SK-N-SH (cell line): Measurements from ENCODE around the gene HACD4. TPM values are rescaled to one million over a fixed set of nuclear protein-coding genes. Genes with fewer than 3 reads are reported as not detected.

Experiments
- CTCF ChIA-PET: fragments of 300-600, 350-600 bp; formaldehyde crosslinking; extraction: SDS; loops from one replicate; lab custom pipeline; 2021; lab: Yijun Ruan, JAX
- POLR2A ChIA-PET: fragments of 350-600 bp; sonication (Branson Sonifier 250); formaldehyde crosslinking; extraction: SDS; loops from one replicate; lab custom pipeline; 2020; ENCODE audit warnings: antibody characterized with exemption, inconsistent platforms; lab: Yijun Ruan, JAX
- DNase-seq: peaks from one replicate; pipeline ENCODE4 v3.0.0; 2012
- H2AFZ ChIP-seq: fragments of 200-600 bp; sonication (generic); 2 replicates; pipeline ENCODE4 v1.8.1; 2016; ENCODE audit warnings: antibody characterized with exemption, mild to moderate bottlenecking, low read depth
- H3F3A ChIP-seq: fragments of 200-600 bp; sonication (generic); replicated peaks from 2 replicates; pipeline ENCODE3; 2016; ENCODE audit warnings: antibody characterized with exemption, mild to moderate bottlenecking; ENCODE audit not compliant: insufficient read depth
- H3K27ac ChIP-seq, 2 experiments: fragments of 200-500 bp in 1 of 2; fragments of 200-600 bp in 1 of 2; sonication (Bioruptor generic) in 1 of 2; sonication (generic), shearing (Covaris generic) in 1 of 2; 2 replicates each; pipeline versions ENCODE4 v1.5.1 to v1.6.1; 2014 to 2016; ENCODE audit warnings: low read depth in 2 of 2, inconsistent platforms in 1 of 2, low read length in 1 of 2, mild to moderate bottlenecking in 1 of 2, mixed read lengths in 1 of 2
- H3K27me3 ChIP-seq: fragments of 200-600 bp; sonication (generic), shearing (Covaris generic); 2 replicates; pipeline ENCODE4 v1.6.1; 2016; ENCODE audit warnings: mixed run types; ENCODE audit not compliant: insufficient read depth
- H3K36me3 ChIP-seq, 2 experiments: fragments of 200-500 bp in 1 of 2; fragments of 200-600 bp in 1 of 2; sonication (Bioruptor generic) in 1 of 2; sonication (generic) in 1 of 2; replicated peaks in 1 of 2; 2 replicates each; pipeline versions ENCODE3 to v1.5.1; 2014 to 2016; ENCODE audit warnings: low read length in 1 of 2, mild to moderate bottlenecking in 1 of 2; ENCODE audit not compliant: insufficient read depth in 2 of 2, control insufficient read depth in 1 of 2
- H3K4me1 ChIP-seq, 2 experiments: fragments of 200-500 bp in 1 of 2; fragments of 200-600 bp in 1 of 2; sonication (Bioruptor generic) in 1 of 2; sonication (generic), shearing (Covaris generic) in 1 of 2; 2 replicates each; pipeline versions ENCODE4 v1.5.1 to v1.6.1; 2014 to 2016; ENCODE audit warnings: low read depth in 1 of 2, low read length in 1 of 2, mixed run types in 1 of 2; ENCODE audit not compliant: insufficient read depth in 2 of 2, control insufficient read depth in 1 of 2
- H3K4me2 ChIP-seq: fragments of 200-600 bp; sonication (generic), shearing (Covaris generic); 2 replicates; pipeline ENCODE4 v1.6.1; 2017; ENCODE audit warnings: mixed run types
- H3K4me3 ChIP-seq, 2 experiments: fragments of 200-500 bp in 1 of 2; fragments of 200-600 bp in 1 of 2; sonication (Bioruptor generic) in 1 of 2; sonication (generic), shearing (Covaris generic) in 1 of 2; 2 replicates each; pipeline versions ENCODE4 v1.5.1 to v1.8.1; 2014 to 2016; ENCODE audit warnings: low read depth in 2 of 2, inconsistent platforms in 1 of 2, low read length in 1 of 2, mild to moderate bottlenecking in 1 of 2, mixed read lengths in 1 of 2, moderate library complexity in 1 of 2
- H3K79me2 ChIP-seq: fragments of 200-600 bp; sonication (generic); 2 replicates; pipeline ENCODE4 v1.8.1; 2017; ENCODE audit warnings: mild to moderate bottlenecking; ENCODE audit not compliant: insufficient read depth
- H3K9ac ChIP-seq: fragments of 200-600 bp; sonication (generic); 2 replicates; pipeline ENCODE4 v1.6.1; 2017; ENCODE audit warnings: mixed run types
- H3K9me2 ChIP-seq: fragments of 200-600 bp; sonication (generic); 2 replicates; pipeline ENCODE4 v1.6.1; 2017; ENCODE audit warnings: mixed run types
- H3K9me3 ChIP-seq: fragments of 200-600 bp; sonication (generic); 2 replicates; pipeline ENCODE4 v1.6.1; 2017; ENCODE audit warnings: mixed run types, mild to moderate bottlenecking, moderate library complexity
- H4K20me1 ChIP-seq: fragments of 200-600 bp; sonication (generic); 2 replicates; pipeline ENCODE4 v1.6.1; 2017; ENCODE audit warnings: mild to moderate bottlenecking, mixed run types; ENCODE audit not compliant: insufficient read depth
- CHD2 ChIP-seq: fragments of 150-350 bp; IDR thresholded peaks from 2 replicates; pipeline ENCODE4 v1.6.1; 2018; ENCODE audit warnings: low read length; ENCODE audit not compliant: partially characterized antibody
- EZH2phosphoT487 ChIP-seq: fragments of 200-600 bp; sonication (generic); IDR thresholded peaks from 2 replicates; pipeline ENCODE4 v1.6.1; 2017; ENCODE audit warnings: low read depth, mixed run types, mild to moderate bottlenecking, antibody characterized with exemption, moderate library complexity, borderline replicate concordance
- FOSL2 ChIP-seq: IDR thresholded peaks from 2 replicates; pipeline ENCODE4 v1.4.0; 2012; ENCODE audit warnings: low read depth, mild to moderate bottlenecking, moderate library complexity, borderline replicate concordance
- FOXJ3 ChIP-seq: sonication (generic); formaldehyde crosslinking; IDR thresholded peaks from 2 replicates; pipeline ENCODE4 v1.5.1; 2020; ENCODE audit warnings: mild to moderate bottlenecking, missing genetic modification reagents
- FOXM1 ChIP-seq: IDR thresholded peaks from 2 replicates; pipeline ENCODE4 v1.4.0; 2012; ENCODE audit warnings: low read depth, mild to moderate bottlenecking
- GATA2 ChIP-seq: sonication (generic); formaldehyde crosslinking; IDR thresholded peaks from 2 replicates; pipeline ENCODE4 v1.5.0; 2020; ENCODE audit warnings: mild to moderate bottlenecking, missing genetic modification reagents
- MEF2A ChIP-seq: IDR thresholded peaks from 2 replicates; pipeline ENCODE4 v1.4.0; 2012; ENCODE audit warnings: low read depth, borderline replicate concordance
- MXI1 ChIP-seq: IDR thresholded peaks from 2 replicates; pipeline ENCODE4 v1.6.1; 2012; ENCODE audit warnings: mild to moderate bottlenecking, low read depth, low read length, improper control_type of control experiment
- RAD21 ChIP-seq: IDR thresholded peaks from 2 replicates; pipeline ENCODE4 v1.6.1; 2012; ENCODE audit warnings: mild to moderate bottlenecking, low read length
- RFX5 ChIP-seq: IDR thresholded peaks from 2 replicates; pipeline ENCODE4 v1.6.1; 2012; ENCODE audit warnings: mild to moderate bottlenecking, improper control_type of control experiment, low read length
- RXRA ChIP-seq: IDR thresholded peaks from 2 replicates; pipeline ENCODE4 v1.4.0; 2012; ENCODE audit warnings: low read depth, mild to moderate bottlenecking, borderline replicate concordance
- SIN3A ChIP-seq: IDR thresholded peaks from 2 replicates; pipeline ENCODE4 v1.6.1; 2012; ENCODE audit warnings: low read depth, mild to moderate bottlenecking, low read length, moderate library complexity, borderline replicate concordance
- SMC3 ChIP-seq: IDR thresholded peaks from 2 replicates; pipeline ENCODE4 v1.6.1; 2012; ENCODE audit warnings: low read depth, low read length, improper control_type of control experiment
- TCF12 ChIP-seq: IDR thresholded peaks from 2 replicates; pipeline ENCODE4 v1.4.0; 2012
- TEAD4 ChIP-seq: IDR thresholded peaks from 2 replicates; pipeline ENCODE4 v1.4.0; 2012; ENCODE audit warnings: mild to moderate bottlenecking, borderline replicate concordance; ENCODE audit not compliant: insufficient read depth
- YY1 ChIP-seq: IDR thresholded peaks from 2 replicates; pipeline ENCODE4 v1.4.0; 2012; ENCODE audit warnings: low read depth, mild to moderate bottlenecking
- WGBS: methylation state at CpG from one replicate; pipeline ENCODE4 v1.1.6; 2017; ENCODE audit warnings: low lambda C conversion rate; 5-methylcytosine and 5-hydroxymethylcytosine counted together
- polyA plus RNA-seq, 3 experiments: library from polyadenylated mRNA; depleted of rRNA; stranded (reverse); fragments of >200 nt; gene quantifications; 2 replicates each; pipeline ENCODE4 v1.2.3, GENCODE V29; 2012
- TF ChIP-seq, protein P1 (sequence below): fragments of 200-600 bp; sonication (generic); IDR thresholded peaks from 2 replicates; pipeline ENCODE4 v1.6.1; 2017; ENCODE audit warnings: antibody characterized with exemption, mild to moderate bottlenecking, moderate library complexity
- TF ChIP-seq, protein P2 (sequence below): IDR thresholded peaks from 2 replicates; pipeline ENCODE4 v1.6.1; 2012; ENCODE audit warnings: mild to moderate bottlenecking, low read depth, low read length, moderate library complexity
- TF ChIP-seq, protein P3 (sequence below): IDR thresholded peaks from 2 replicates; pipeline ENCODE4; 2012
- TF ChIP-seq, protein P4 (sequence below): IDR thresholded peaks from 2 replicates; pipeline ENCODE4 v1.4.0; 2012; ENCODE audit warnings: low read depth, borderline replicate concordance

Gene HACD4
- polyA plus RNA-seq, 1 of the 3 experiments (the other 2 are of a cell fraction) = under 0.01 TPM

GRCh38 chr9:21001581-21001980 lies 29.9 kb downstream of the HACD4 start:
- no peak for TF ChIP-seq GATA2 (CRISPR knock-in tag)
- no peak for TF ChIP-seq FOSL2
- TF ChIP-seq, protein P1, sequence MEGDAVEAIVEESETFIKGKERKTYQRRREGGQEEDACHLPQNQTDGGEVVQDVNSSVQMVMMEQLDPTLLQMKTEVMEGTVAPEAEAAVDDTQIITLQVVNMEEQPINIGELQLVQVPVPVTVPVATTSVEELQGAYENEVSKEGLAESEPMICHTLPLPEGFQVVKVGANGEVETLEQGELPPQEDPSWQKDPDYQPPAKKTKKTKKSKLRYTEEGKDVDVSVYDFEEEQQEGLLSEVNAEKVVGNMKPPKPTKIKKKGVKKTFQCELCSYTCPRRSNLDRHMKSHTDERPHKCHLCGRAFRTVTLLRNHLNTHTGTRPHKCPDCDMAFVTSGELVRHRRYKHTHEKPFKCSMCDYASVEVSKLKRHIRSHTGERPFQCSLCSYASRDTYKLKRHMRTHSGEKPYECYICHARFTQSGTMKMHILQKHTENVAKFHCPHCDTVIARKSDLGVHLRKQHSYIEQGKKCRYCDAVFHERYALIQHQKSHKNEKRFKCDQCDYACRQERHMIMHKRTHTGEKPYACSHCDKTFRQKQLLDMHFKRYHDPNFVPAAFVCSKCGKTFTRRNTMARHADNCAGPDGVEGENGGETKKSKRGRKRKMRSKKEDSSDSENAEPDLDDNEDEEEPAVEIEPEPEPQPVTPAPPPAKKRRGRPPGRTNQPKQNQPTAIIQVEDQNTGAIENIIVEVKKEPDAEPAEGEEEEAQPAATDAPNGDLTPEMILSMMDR = no peak
- TF ChIP-seq, protein P2, sequence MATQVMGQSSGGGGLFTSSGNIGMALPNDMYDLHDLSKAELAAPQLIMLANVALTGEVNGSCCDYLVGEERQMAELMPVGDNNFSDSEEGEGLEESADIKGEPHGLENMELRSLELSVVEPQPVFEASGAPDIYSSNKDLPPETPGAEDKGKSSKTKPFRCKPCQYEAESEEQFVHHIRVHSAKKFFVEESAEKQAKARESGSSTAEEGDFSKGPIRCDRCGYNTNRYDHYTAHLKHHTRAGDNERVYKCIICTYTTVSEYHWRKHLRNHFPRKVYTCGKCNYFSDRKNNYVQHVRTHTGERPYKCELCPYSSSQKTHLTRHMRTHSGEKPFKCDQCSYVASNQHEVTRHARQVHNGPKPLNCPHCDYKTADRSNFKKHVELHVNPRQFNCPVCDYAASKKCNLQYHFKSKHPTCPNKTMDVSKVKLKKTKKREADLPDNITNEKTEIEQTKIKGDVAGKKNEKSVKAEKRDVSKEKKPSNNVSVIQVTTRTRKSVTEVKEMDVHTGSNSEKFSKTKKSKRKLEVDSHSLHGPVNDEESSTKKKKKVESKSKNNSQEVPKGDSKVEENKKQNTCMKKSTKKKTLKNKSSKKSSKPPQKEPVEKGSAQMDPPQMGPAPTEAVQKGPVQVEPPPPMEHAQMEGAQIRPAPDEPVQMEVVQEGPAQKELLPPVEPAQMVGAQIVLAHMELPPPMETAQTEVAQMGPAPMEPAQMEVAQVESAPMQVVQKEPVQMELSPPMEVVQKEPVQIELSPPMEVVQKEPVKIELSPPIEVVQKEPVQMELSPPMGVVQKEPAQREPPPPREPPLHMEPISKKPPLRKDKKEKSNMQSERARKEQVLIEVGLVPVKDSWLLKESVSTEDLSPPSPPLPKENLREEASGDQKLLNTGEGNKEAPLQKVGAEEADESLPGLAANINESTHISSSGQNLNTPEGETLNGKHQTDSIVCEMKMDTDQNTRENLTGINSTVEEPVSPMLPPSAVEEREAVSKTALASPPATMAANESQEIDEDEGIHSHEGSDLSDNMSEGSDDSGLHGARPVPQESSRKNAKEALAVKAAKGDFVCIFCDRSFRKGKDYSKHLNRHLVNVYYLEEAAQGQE = no peak
- TF ChIP-seq, protein P3, sequence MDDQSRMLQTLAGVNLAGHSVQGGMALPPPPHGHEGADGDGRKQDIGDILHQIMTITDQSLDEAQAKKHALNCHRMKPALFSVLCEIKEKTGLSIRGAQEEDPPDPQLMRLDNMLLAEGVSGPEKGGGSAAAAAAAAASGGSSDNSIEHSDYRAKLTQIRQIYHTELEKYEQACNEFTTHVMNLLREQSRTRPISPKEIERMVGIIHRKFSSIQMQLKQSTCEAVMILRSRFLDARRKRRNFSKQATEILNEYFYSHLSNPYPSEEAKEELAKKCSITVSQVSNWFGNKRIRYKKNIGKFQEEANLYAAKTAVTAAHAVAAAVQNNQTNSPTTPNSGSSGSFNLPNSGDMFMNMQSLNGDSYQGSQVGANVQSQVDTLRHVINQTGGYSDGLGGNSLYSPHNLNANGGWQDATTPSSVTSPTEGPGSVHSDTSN = no peak
- TF ChIP-seq, protein P4, sequence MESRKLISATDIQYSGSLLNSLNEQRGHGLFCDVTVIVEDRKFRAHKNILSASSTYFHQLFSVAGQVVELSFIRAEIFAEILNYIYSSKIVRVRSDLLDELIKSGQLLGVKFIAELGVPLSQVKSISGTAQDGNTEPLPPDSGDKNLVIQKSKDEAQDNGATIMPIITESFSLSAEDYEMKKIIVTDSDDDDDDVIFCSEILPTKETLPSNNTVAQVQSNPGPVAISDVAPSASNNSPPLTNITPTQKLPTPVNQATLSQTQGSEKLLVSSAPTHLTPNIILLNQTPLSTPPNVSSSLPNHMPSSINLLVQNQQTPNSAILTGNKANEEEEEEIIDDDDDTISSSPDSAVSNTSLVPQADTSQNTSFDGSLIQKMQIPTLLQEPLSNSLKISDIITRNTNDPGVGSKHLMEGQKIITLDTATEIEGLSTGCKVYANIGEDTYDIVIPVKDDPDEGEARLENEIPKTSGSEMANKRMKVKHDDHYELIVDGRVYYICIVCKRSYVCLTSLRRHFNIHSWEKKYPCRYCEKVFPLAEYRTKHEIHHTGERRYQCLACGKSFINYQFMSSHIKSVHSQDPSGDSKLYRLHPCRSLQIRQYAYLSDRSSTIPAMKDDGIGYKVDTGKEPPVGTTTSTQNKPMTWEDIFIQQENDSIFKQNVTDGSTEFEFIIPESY = no peak
- no peak for TF ChIP-seq RAD21
- TF ChIP-seq SIN3A = no peak
- no peak for TF ChIP-seq CHD2
- no peak for TF ChIP-seq TCF12
- TF ChIP-seq FOXM1 = no peak
- no peak for TF ChIP-seq TEAD4
- TF ChIP-seq FOXJ3 (CRISPR knock-in tag) = no peak
- TF ChIP-seq YY1 = no peak
- no peak for TF ChIP-seq MEF2A
- no peak for TF ChIP-seq EZH2phosphoT487
- no peak for TF ChIP-seq SMC3
- no peak for TF ChIP-seq RXRA
- TF ChIP-seq MXI1 = no peak
- TF ChIP-seq RFX5 = no peak
- TF ChIP-seq, all 33 proteins: peak for 0
- Histone ChIP-seq H3K4me1 (no peaks in the 10 kb centered on the region; a peak in 1 of 4 replicates), H2AFZ (no peak overlapping the region), H3K4me3 (no peak overlapping the region), H4K20me1 (no peaks in the 10 kb centered on the region), H3K27ac (no peak overlapping the region), H3K79me2 (no peaks in the 10 kb centered on the region), H3K27me3 (no peaks in the 10 kb centered on the region), H3K9ac (no peak overlapping the region), H3K9me3 (peaks cover 9% of the 10 kb centered on the region; the same call in 1 of the 2 replicates), H3K9me2 (no peaks in the 10 kb centered on the region), H3K36me3 (peaks cover 5 to 9% of the 10 kb centered on the region in 2 experiments), H3K4me2 (no peak overlapping the region), H3F3A (peaks cover 4% of the 10 kb centered on the region)
- POLR2A ChIA-PET = no interaction called here
- WGBS = 42% methylated on average over 1 of the region's 1 CpG
- no peak for DNase-seq
- CTCF ChIA-PET = no interaction called here
